ENCODE results near the gene TPM2. TPM values are rescaled to one million over a fixed set of nuclear protein-coding genes. Genes with fewer than 3 reads are reported as not detected.

Gene TPM2
- total RNA-seq, 1 donor from 2014 or later, result 174 TPM

DNA sequence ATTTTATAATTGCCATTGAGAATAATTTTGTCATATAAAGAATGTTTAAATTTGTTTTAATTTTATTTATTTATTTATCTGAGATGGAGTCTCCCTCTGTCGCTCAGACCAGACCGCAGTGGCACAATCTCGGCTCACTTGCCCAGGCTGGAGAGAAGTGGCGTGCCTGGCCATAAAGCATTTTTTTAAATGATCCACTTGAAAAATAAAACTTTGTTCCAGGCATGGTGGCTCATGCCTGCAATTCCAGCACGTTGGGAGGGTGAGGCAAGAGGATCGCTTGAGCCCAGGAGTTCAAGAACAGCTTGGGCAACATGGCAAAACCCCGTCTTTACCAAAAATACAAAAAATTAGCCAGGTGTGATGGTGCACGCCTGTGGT lies 36.9 kb downstream of the TPM2 start:
- Histone ChIP-seq H3K4me1 (peaks cover 9% of the 10 kb centered on the region), H2AFZ (replicated peaks) (no peak overlapping the region), H3K27me3 (peaks cover 21% of the 10 kb centered on the region), H3K27ac (no peak overlapping the region), H3K9ac (no peak overlapping the region), H3K4me3 (no peak overlapping the region), H4K20me1 (ENCODE audit: low read depth) (no peaks in the 10 kb centered on the region), H3K79me2 (ENCODE audit: low read depth) (no peaks in the 10 kb centered on the region), H3K9me3 (ENCODE audit: low read depth) (no peaks in the 10 kb centered on the region), H3K4me2 (no peak overlapping the region), H3F3A (ENCODE audit: low read depth) (peaks cover 17% of the 10 kb centered on the region), H3K36me3 (no peaks in the 10 kb centered on the region)
- H3K4me3 Mint-ChIP-seq, result no peak overlapping the region
- peaks cover 25% of the 10 kb centered on the region for H3K4me1 Mint-ChIP-seq
- no peak for DNase-seq (ENCODE audit: low spot score)
- no peak overlapping the region for H3K27ac Mint-ChIP-seq
- H3K27me3 Mint-ChIP-seq (ENCODE audit: insufficient read depth, low read depth), result peaks cover 17% of the 10 kb centered on the region
- H3K36me3 Mint-ChIP-seq, result peaks cover under 1% of the 10 kb centered on the region
- TF ChIP-seq EZH2 (IDR thresholded peaks at IDR 0.05) (no peak), EZH2phosphoT487 (IDR thresholded peaks at IDR 0.05) (no peak)
- TF ChIP-seq, protein P1, sequence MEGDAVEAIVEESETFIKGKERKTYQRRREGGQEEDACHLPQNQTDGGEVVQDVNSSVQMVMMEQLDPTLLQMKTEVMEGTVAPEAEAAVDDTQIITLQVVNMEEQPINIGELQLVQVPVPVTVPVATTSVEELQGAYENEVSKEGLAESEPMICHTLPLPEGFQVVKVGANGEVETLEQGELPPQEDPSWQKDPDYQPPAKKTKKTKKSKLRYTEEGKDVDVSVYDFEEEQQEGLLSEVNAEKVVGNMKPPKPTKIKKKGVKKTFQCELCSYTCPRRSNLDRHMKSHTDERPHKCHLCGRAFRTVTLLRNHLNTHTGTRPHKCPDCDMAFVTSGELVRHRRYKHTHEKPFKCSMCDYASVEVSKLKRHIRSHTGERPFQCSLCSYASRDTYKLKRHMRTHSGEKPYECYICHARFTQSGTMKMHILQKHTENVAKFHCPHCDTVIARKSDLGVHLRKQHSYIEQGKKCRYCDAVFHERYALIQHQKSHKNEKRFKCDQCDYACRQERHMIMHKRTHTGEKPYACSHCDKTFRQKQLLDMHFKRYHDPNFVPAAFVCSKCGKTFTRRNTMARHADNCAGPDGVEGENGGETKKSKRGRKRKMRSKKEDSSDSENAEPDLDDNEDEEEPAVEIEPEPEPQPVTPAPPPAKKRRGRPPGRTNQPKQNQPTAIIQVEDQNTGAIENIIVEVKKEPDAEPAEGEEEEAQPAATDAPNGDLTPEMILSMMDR (IDR thresholded peaks at IDR 0.05), result no peak
- peaks cover 1% of the 10 kb centered on the region for H3K9me3 Mint-ChIP-seq

DNA sequence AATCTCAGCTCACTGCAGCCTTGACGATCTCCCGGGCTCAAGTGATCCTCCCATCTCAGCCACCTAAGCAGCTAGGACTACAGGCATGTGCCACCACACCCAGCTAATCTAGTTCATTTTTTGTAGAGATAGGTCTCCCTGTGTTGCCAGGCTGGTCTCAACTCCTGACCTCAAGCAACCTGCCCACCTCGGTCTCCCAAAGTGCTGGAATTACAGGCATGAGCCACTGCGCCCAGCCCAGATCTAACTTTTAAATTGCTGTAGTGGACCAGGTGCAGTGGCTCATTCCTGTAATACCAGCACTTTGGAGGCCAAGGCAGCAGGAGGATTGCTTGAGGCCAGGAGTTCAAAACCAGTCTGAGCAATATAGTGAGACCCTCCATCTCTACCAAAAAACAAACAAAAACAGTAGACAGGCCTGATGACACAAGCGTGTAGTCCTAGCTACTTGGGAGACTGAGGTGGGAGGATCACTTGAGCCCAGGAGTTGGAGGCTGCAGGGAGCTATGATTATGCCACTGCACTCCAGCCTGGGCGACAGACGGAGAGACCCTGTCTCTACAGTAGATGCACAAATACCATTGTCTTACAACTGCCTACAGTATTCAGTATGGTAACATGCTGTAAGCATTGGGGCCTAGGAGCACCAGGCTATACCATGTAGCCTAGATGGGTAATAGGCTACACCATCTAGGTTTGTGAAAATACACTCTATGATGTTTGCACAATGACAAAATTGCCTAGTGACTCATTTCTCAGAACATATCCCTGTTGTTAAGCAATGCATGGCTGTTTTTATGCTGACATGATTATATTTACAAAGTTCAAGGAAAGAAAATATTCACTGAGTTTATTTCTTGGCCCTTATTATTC lies 37.5 kb downstream of the TPM2 start:
- Histone ChIP-seq H3K9ac (no peak overlapping the region), H3K9me3 (ENCODE audit: low read depth) (no peaks in the 10 kb centered on the region), H4K20me1 (ENCODE audit: low read depth) (no peaks in the 10 kb centered on the region), H3K27me3 (peaks cover 26% of the 10 kb centered on the region), H3K36me3 (no peaks in the 10 kb centered on the region), H3K4me2 (no peak overlapping the region), H3K79me2 (ENCODE audit: low read depth) (no peaks in the 10 kb centered on the region), H3K4me1 (peaks cover 12% of the 10 kb centered on the region), H2AFZ (replicated peaks) (no peak overlapping the region), H3K27ac (no peak overlapping the region), H3F3A (ENCODE audit: low read depth) (peaks cover 16% of the 10 kb centered on the region), H3K4me3 (no peak overlapping the region)
- Mint-ChIP-seq H3K27ac (no peak overlapping the region), H3K27me3 (ENCODE audit: insufficient read depth, low read depth) (peaks cover 16% of the 10 kb centered on the region), H3K4me3 (no peak overlapping the region), H3K9me3 (no peaks in the 10 kb centered on the region), H3K36me3 (no peaks in the 10 kb centered on the region), H3K4me1 (peaks cover 25% of the 10 kb centered on the region)
- TF ChIP-seq, protein P1 (IDR thresholded peaks at IDR 0.05), result no peak
- TF ChIP-seq EZH2phosphoT487 (IDR thresholded peaks at IDR 0.05) (no peak), EZH2 (IDR thresholded peaks at IDR 0.05) (no peak)
- DNase-seq (ENCODE audit: low spot score), result no peak

DNA sequence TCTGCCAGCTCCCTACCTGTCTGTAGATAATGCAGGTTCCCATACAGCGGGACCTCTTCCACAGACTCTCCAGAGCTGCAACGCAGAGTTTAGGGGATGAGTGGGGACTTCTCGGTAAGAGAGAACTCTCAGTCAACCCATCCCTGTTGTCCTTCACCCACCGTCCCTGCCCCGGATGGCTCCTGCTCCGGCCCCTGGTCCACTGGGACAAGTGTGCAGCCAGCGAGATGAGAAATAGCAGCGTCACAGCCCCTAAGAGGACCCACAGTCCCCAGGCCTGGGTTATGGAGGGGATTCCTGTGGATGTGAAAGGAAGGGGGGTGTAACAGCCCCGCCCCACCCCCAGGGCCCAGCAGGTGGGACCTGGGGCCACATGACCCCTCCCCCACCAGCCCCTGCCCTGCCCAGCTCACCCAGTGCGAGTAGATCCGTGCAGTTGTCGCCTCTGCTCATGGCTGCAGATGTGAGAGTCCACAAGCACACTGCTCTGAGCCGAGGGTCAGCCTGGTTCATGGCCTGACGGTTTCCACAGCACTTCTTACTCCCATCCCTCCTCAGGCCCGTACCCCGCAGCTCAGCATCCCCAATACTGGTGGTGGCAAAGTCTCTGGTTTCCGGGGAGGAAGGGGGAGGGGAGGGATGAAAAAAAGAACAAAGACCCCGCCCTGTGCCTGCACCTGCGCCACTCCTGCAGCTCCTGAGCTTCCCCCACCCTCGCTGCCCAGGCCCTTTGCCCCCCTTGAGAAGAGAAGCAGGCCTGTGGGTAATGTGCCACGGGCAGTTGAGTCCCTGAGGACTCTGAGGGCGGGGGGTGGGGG lies 39.2 kb downstream of the TPM2 start, which contains the start of gene SIT1:
TSS of gene SIT1 (minus strand) at position 591 of the 818 bp plus-strand sequence. CDS start at position 513, 78 bp downstream.
- Mint-ChIP-seq H3K4me3 (no peak within 1 kb of the TSS), H3K27me3 (ENCODE audit: insufficient read depth, low read depth) (peaks cover 14% of the 10 kb centered on the region), H3K36me3 (no peaks in the 10 kb centered on the region), H3K9me3 (no peaks in the 10 kb centered on the region), H3K27ac (no peak within 1 kb of the TSS), H3K4me1 (peaks cover 22% of the 10 kb centered on the region)
- H4K20me1 ChIP-seq (ENCODE audit: low read depth), result no peaks in the 10 kb centered on the region
- no peak within 1 kb of the TSS for H3K9ac ChIP-seq
- TF ChIP-seq EZH2 (IDR thresholded peaks at IDR 0.05) (no peak), EZH2phosphoT487 (IDR thresholded peaks at IDR 0.05) (no peak)
- TF ChIP-seq, protein P1 (IDR thresholded peaks at IDR 0.05), result no peak
- H3K4me1 ChIP-seq, result peaks cover 16% of the 10 kb centered on the region
- peaks cover 14% of the 10 kb centered on the region for H3K27me3 ChIP-seq
- no peak within 1 kb of the TSS for H3K27ac ChIP-seq
- H3F3A ChIP-seq (ENCODE audit: low read depth), result peaks cover 16% of the 10 kb centered on the region
- no peaks in the 10 kb centered on the region for H3K79me2 ChIP-seq (ENCODE audit: low read depth)
- no peak for DNase-seq (ENCODE audit: low spot score)
- H3K9me3 ChIP-seq (ENCODE audit: low read depth), result no peaks in the 10 kb centered on the region
- no peaks in the 10 kb centered on the region for H3K36me3 ChIP-seq
- H3K4me3 ChIP-seq, result no peak within 1 kb of the TSS
- H2AFZ ChIP-seq (replicated peaks), result peak within 1 kb of the TSS; percentile 83
- H3K4me2 ChIP-seq, result no peak within 1 kb of the TSS

Data from neural progenitor cell (in vitro differentiated cells).